ENCODE data around the gene BIN2.
"Not testable (repeated sequence)": the region's sequence is repeated elsewhere in the genome, so short reads cannot be mapped to it uniquely, and the experiment has no call there.

Gene BIN2

GRCh38 chr12:51307655-51308593 lies 16.1 kb downstream of the BIN2 start:
- DNase-seq: no peak

GRCh38 chr12:51306507-51306906 lies 17.5 kb downstream of the BIN2 start:
- no peak for DNase-seq

GRCh38 chr12:51300768-51301167 lies 23.2 kb downstream of the BIN2 start:
- not testable (repeated sequence) for DNase-seq

GRCh38 chr12:51295651-51296050 lies 28.3 kb downstream of the BIN2 start:
- no peak for DNase-seq

GRCh38 chr12:51294097-51294496 lies 29.9 kb downstream of the BIN2 start:
- not testable (repeated sequence) for DNase-seq

GRCh38 chr12:51293696-51294095 lies 30.3 kb downstream of the BIN2 start:
- no peak for DNase-seq

- DNase-seq: not testable (repeated sequence)
Measured at GRCh38 chr12:51291603-51292513, 32.1 kb downstream of the BIN2 start.

- DNase-seq: no peak
Measured at GRCh38 chr12:51285843-51286242, 38.1 kb downstream of the BIN2 start.

GRCh38 chr12:51281202-51281924 lies 42.6 kb downstream of the BIN2 start:
- DNase-seq: no peak

- DNase-seq: no peak
Measured at GRCh38 chr12:51275088-51275487, 48.9 kb downstream of the BIN2 start.

GRCh38 chr12:51272810-51273209 lies 51.2 kb downstream of the BIN2 start:
- DNase-seq: not testable (repeated sequence)

- DNase-seq: peak; percentile 33
Measured at GRCh38 chr12:51270951-51271518, 52.9 kb downstream of the BIN2 start.

GRCh38 chr12:51270067-51270950 lies 53.7 kb downstream of the BIN2 start, which contains the start of gene SMAGP:
Gene SMAGP, minus strand, starts transcription at chr12:51270415. Its CDS starts 1,137 bp downstream, at chr12:51269278.
- DNase-seq: peak; percentile 70

- peak; percentile 72 for DNase-seq
Measured at GRCh38 chr12:51269174-51270066, 54.6 kb downstream of the BIN2 start.

GRCh38 chr12:51265024-51265423 lies 59.0 kb downstream of the BIN2 start:
- no peak for DNase-seq

- no peak for DNase-seq
Measured at GRCh38 chr12:51264297-51264696, 59.7 kb downstream of the BIN2 start.

- DNase-seq: no peak
Measured at GRCh38 chr12:51263341-51263740, 60.6 kb downstream of the BIN2 start.

GRCh38 chr12:51262758-51263177 lies 61.2 kb downstream of the BIN2 start:
- peak; percentile 17 for DNase-seq

GRCh38 chr12:51259600-51259999 lies 64.4 kb downstream of the BIN2 start:
- DNase-seq: not testable (repeated sequence)

- no peak for DNase-seq
Measured at GRCh38 chr12:51254536-51254935, 69.4 kb downstream of the BIN2 start.

Measured in NCI-H510A treated with DMSO at 0.1 percent for 48 hours (cell line).